ENCODE measurements around the gene PAM. TPM values are rescaled to one million over a fixed set of nuclear protein-coding genes. Genes with fewer than 3 reads are reported as not detected.

Gene PAM
- polyA plus RNA-seq, 6 donors from 2014 or later = 0.62 to 3.5 (median 1.6) TPM; not detected in 1

- H3K27ac Mint-ChIP-seq = peak overlapping the region in 1 of 6 donors; percentile 25
- no peak overlapping the region for H3K4me3 Mint-ChIP-seq
- H3K9me3 Mint-ChIP-seq = no peaks in the 10 kb centered on the region
These were observed 60.6 kb downstream of the PAM start for GRCh38 chr5:102815540-102816332.

GRCh38 chr5:102818345-102818744 is 63.2 kb downstream of the PAM start:
- ATAC-seq (ENCODE audit: low read depth in 2 of 2) = no peak
- no peak overlapping the region for H3K4me3 Mint-ChIP-seq
- no peak overlapping the region for H3K27ac Mint-ChIP-seq
- H3K27me3 Mint-ChIP-seq = no peaks in the 10 kb centered on the region
- H3K4me1 Mint-ChIP-seq = peaks cover 12 to 19% (median 15%) of the 10 kb centered on the region in 3 donors
- H3K9me3 Mint-ChIP-seq = no peaks in the 10 kb centered on the region
- no peaks in the 10 kb centered on the region for H3K36me3 Mint-ChIP-seq
- DNase-seq = no peak

More at GRCh38 chr5:102815540-102816332, 60.6 kb downstream of the PAM start:
- Mint-ChIP-seq H3K36me3 (no peaks in the 10 kb centered on the region), H3K27me3 (no peaks in the 10 kb centered on the region), H3K4me1 (peaks cover 12 to 19% (median 15%) of the 10 kb centered on the region in 3 donors)
- ATAC-seq (ENCODE audit: low read depth in 2 of 2) (peak; percentile 38 to 44), DNase-seq (no peak)

GRCh38 chr5:102818934-102819333 is 63.8 kb downstream of the PAM start:
- DNase-seq (no peak), ATAC-seq (ENCODE audit: low read depth in 2 of 2) (no peak)
- Mint-ChIP-seq H3K4me3 (no peak overlapping the region), H3K9me3 (no peaks in the 10 kb centered on the region), H3K27ac (no peak overlapping the region), H3K36me3 (no peaks in the 10 kb centered on the region), H3K4me1 (peaks cover 12 to 19% (median 15%) of the 10 kb centered on the region in 3 donors), H3K27me3 (no peaks in the 10 kb centered on the region)

- no peaks in the 10 kb centered on the region for H3K27me3 Mint-ChIP-seq
These were observed 64.5 kb downstream of the PAM start for GRCh38 chr5:102819634-102820033.

GRCh38 chr5:102823441-102823874 is 68.4 kb downstream of the PAM start:
- no peak overlapping the region for H3K4me3 Mint-ChIP-seq
- no peak overlapping the region for H3K27ac Mint-ChIP-seq
- H3K27me3 Mint-ChIP-seq = no peaks in the 10 kb centered on the region
- no peaks in the 10 kb centered on the region for H3K36me3 Mint-ChIP-seq
- ATAC-seq (ENCODE audit: low read depth in 2 of 2) (no peak), DNase-seq (no peak)
- H3K4me1 Mint-ChIP-seq = no peaks in the 10 kb centered on the region
- no peaks in the 10 kb centered on the region for H3K9me3 Mint-ChIP-seq

More at GRCh38 chr5:102819634-102820033, 64.5 kb downstream of the PAM start:
- H3K9me3 Mint-ChIP-seq = no peaks in the 10 kb centered on the region
- no peaks in the 10 kb centered on the region for H3K36me3 Mint-ChIP-seq
- H3K4me3 Mint-ChIP-seq = no peak overlapping the region
- no peak overlapping the region for H3K27ac Mint-ChIP-seq
- ATAC-seq (ENCODE audit: low read depth in 2 of 2) (no peak), DNase-seq (no peak)
- H3K4me1 Mint-ChIP-seq = peaks cover 12 to 19% (median 15%) of the 10 kb centered on the region in 3 donors

- H3K27me3 Mint-ChIP-seq = no peaks in the 10 kb centered on the region
- no peaks in the 10 kb centered on the region for H3K36me3 Mint-ChIP-seq
- no peaks in the 10 kb centered on the region for H3K9me3 Mint-ChIP-seq
- H3K4me1 Mint-ChIP-seq = no peaks in the 10 kb centered on the region
- H3K4me3 Mint-ChIP-seq = no peak overlapping the region
- DNase-seq (no peak), ATAC-seq (ENCODE audit: low read depth in 2 of 2) (no peak)
- no peak overlapping the region for H3K27ac Mint-ChIP-seq
These were observed 71.5 kb downstream of the PAM start for GRCh38 chr5:102826629-102827028.

GRCh38 chr5:102830241-102830640 is 75.1 kb downstream of the PAM start:
- no peak for DNase-seq
- no peak for ATAC-seq (ENCODE audit: low read depth in 2 of 2)
- no peak overlapping the region for H3K27ac Mint-ChIP-seq
- no peaks in the 10 kb centered on the region for H3K4me1 Mint-ChIP-seq
- H3K27me3 Mint-ChIP-seq = no peaks in the 10 kb centered on the region
- no peaks in the 10 kb centered on the region for H3K9me3 Mint-ChIP-seq
- H3K4me3 Mint-ChIP-seq = no peak overlapping the region
- H3K36me3 Mint-ChIP-seq = no peaks in the 10 kb centered on the region

GRCh38 chr5:102832445-102832844 is 77.3 kb downstream of the PAM start:
- Mint-ChIP-seq H3K36me3 (no peaks in the 10 kb centered on the region), H3K9me3 (no peaks in the 10 kb centered on the region), H3K4me1 (no peaks in the 10 kb centered on the region), H3K27me3 (no peaks in the 10 kb centered on the region), H3K4me3 (no peak overlapping the region), H3K27ac (no peak overlapping the region)
- DNase-seq (no peak), ATAC-seq (ENCODE audit: low read depth in 2 of 2) (no peak)

GRCh38 chr5:102833146-102833545 is 78.0 kb downstream of the PAM start:
- no peaks in the 10 kb centered on the region for H3K4me1 Mint-ChIP-seq

GRCh38 chr5:102834438-102834964 is 79.4 kb downstream of the PAM start:
- DNase-seq = no peak
- no peak for ATAC-seq (ENCODE audit: low read depth in 2 of 2)
- H3K4me1 Mint-ChIP-seq = no peaks in the 10 kb centered on the region
- peak overlapping the region in 1 of 8 donors; percentile 42 for H3K4me3 Mint-ChIP-seq
- H3K36me3 Mint-ChIP-seq = no peaks in the 10 kb centered on the region
- H3K27ac Mint-ChIP-seq = peak overlapping the region in 1 of 6 donors; percentile 50
- H3K27me3 Mint-ChIP-seq = no peaks in the 10 kb centered on the region
- H3K9me3 Mint-ChIP-seq = no peaks in the 10 kb centered on the region

More at GRCh38 chr5:102833146-102833545, 78.0 kb downstream of the PAM start:
- DNase-seq (no peak), ATAC-seq (ENCODE audit: low read depth in 2 of 2) (no peak)
- Mint-ChIP-seq H3K27ac (no peak overlapping the region), H3K27me3 (no peaks in the 10 kb centered on the region), H3K36me3 (no peaks in the 10 kb centered on the region), H3K9me3 (no peaks in the 10 kb centered on the region), H3K4me3 (no peak overlapping the region)

GRCh38 chr5:102835717-102836116 is 80.6 kb downstream of the PAM start:
- Mint-ChIP-seq H3K4me1 (no peaks in the 10 kb centered on the region), H3K9me3 (no peaks in the 10 kb centered on the region), H3K36me3 (no peaks in the 10 kb centered on the region), H3K27ac (no peak overlapping the region), H3K27me3 (no peaks in the 10 kb centered on the region), H3K4me3 (no peak overlapping the region)
- ATAC-seq (ENCODE audit: low read depth in 2 of 2) = no peak
- no peak for DNase-seq

- ATAC-seq (ENCODE audit: low read depth in 2 of 2) (no peak), DNase-seq (no peak)
- Mint-ChIP-seq H3K27me3 (no peaks in the 10 kb centered on the region), H3K4me1 (no peaks in the 10 kb centered on the region), H3K9me3 (peaks cover 0 to 12% (median 3%) of the 10 kb centered on the region in 7 donors), H3K36me3 (peaks cover 0 to 5% of the 10 kb centered on the region in 2 donors), H3K27ac (no peak overlapping the region), H3K4me3 (no peak overlapping the region)
These were observed 85.9 kb downstream of the PAM start for GRCh38 chr5:102841021-102841420.

- Mint-ChIP-seq H3K27ac (no peak overlapping the region), H3K9me3 (peaks cover 1 to 21% (median 6%) of the 10 kb centered on the region in 7 donors), H3K4me1 (no peaks in the 10 kb centered on the region), H3K4me3 (no peak overlapping the region), H3K36me3 (peaks cover 0 to 11% of the 10 kb centered on the region in 2 donors), H3K27me3 (no peaks in the 10 kb centered on the region)
- ATAC-seq (ENCODE audit: low read depth in 2 of 2) (no peak), DNase-seq (no peak)
These were observed 88.9 kb downstream of the PAM start for GRCh38 chr5:102843997-102844396.

- H3K9me3 Mint-ChIP-seq = peaks cover 1 to 21% (median 6%) of the 10 kb centered on the region in 7 donors
- no peak for DNase-seq
- H3K27me3 Mint-ChIP-seq = no peaks in the 10 kb centered on the region
- no peak for ATAC-seq (ENCODE audit: low read depth in 2 of 2)
- no peaks in the 10 kb centered on the region for H3K4me1 Mint-ChIP-seq
- no peak overlapping the region for H3K27ac Mint-ChIP-seq
- H3K36me3 Mint-ChIP-seq = peaks cover 0 to 11% of the 10 kb centered on the region in 2 donors
- H3K4me3 Mint-ChIP-seq = no peak overlapping the region
These were observed 89.9 kb downstream of the PAM start for GRCh38 chr5:102845041-102845440.
